Testis (tissue), 2 donors: ENCODE results near the gene ZNF800.

ENCODE experiments used
- CTCF ChIP-seq, 3 experiments: fragments of 450-650 bp in 2 of 3; fragments of 200-600 bp in 1 of 3; sonication (generic) in 1 of 3; IDR thresholded peaks; one replicate each; pipeline ENCODE4 v1.5.1; 2016 to 2019; ENCODE audit warnings: antibody characterized with exemption in 3 of 3, mild to moderate bottlenecking in 2 of 3, moderate library complexity in 1 of 3
- POLR2A ChIP-seq: fragments of 450-650 bp; IDR thresholded peaks from one replicate; pipeline ENCODE4 v1.6.1; 2017; ENCODE audit warnings: antibody characterized with exemption, mild to moderate bottlenecking, moderate library complexity

- TF ChIP-seq CTCF (IDR thresholded peaks at IDR 0.05), result no peak
- TF ChIP-seq POLR2A, result no peak
Measured at GRCh38 chr7:127404286-127405072, 12.0 kb upstream of the ZNF800 start.
